GM23338 (cell line): ENCODE data around the gene TBC1D5. TPM values are rescaled to one million over a fixed set of nuclear protein-coding genes. Genes with fewer than 3 reads are reported as not detected.

Source experiments
- ATAC-seq: fragments of 200-7000 bp; cut with Tn5 transposase; 3 replicates; pipeline ENCODE4 v1.9.1; 2020
- DNase-seq: peaks from one replicate; pipeline ENCODE4 v3.0.0-alpha.2; 2015; ENCODE audit warnings: low spot score
- H2AFZ ChIP-seq: fragments of 200-600 bp; sonication (generic); 2 replicates; pipeline ENCODE4 v1.8.0; 2016; ENCODE audit warnings: antibody characterized with exemption, mild to moderate bottlenecking, moderate library complexity
- H3F3A ChIP-seq: fragments of 200-600 bp; sonication (generic); replicated peaks from 2 replicates; pipeline ENCODE4 v1.8.0; 2017; ENCODE audit warnings: antibody characterized with exemption, mixed run types, low read depth
- H3K27ac ChIP-seq: fragments of 200-600 bp; sonication (generic); 2 replicates; pipeline ENCODE4 v1.6.1; 2016; ENCODE audit warnings: low read depth
- H3K27me3 ChIP-seq: fragments of 200-600 bp; sonication (generic); 2 replicates; pipeline ENCODE4 v1.8.0; 2016; ENCODE audit warnings: mild to moderate bottlenecking, mixed run types, moderate library complexity; ENCODE audit not compliant: insufficient read depth
- H3K36me3 ChIP-seq: fragments of 200-600 bp; sonication (generic); 2 replicates; pipeline ENCODE4 v1.8.0; 2016; ENCODE audit warnings: mild to moderate bottlenecking; ENCODE audit not compliant: insufficient read depth
- H3K4me1 ChIP-seq: fragments of 200-600 bp; sonication (generic); 2 replicates; pipeline ENCODE4 v1.8.0; 2016; ENCODE audit warnings: mild to moderate bottlenecking, moderate library complexity; ENCODE audit not compliant: insufficient read depth
- H3K4me2 ChIP-seq: fragments of 200-600 bp; sonication (generic); 2 replicates; pipeline ENCODE4 v1.7.1; 2017; ENCODE audit warnings: mixed run types
- H3K4me3 ChIP-seq: fragments of 200-600 bp; sonication (generic); 2 replicates; pipeline ENCODE4 v1.6.1; 2016; ENCODE audit warnings: mixed run types
- H3K79me2 ChIP-seq: fragments of 200-600 bp; sonication (generic); replicated peaks from 2 replicates; pipeline ENCODE4 v1.8.0; 2017; ENCODE audit warnings: mild to moderate bottlenecking; ENCODE audit not compliant: insufficient read depth
- H3K9me2 ChIP-seq: fragments of 200-600 bp; sonication (generic); 2 replicates; pipeline ENCODE4 v1.8.0; 2017; ENCODE audit not compliant: insufficient read depth
- H4K20me1 ChIP-seq: fragments of 200-600 bp; sonication (generic); replicated peaks from 2 replicates; pipeline ENCODE4 v1.8.0; 2017; ENCODE audit warnings: mild to moderate bottlenecking; ENCODE audit not compliant: insufficient read depth
- H3K27ac Mint-ChIP-seq: 2 replicates; pipeline ENCODE4 v1.8.0; 2020; ENCODE audit warnings: inconsistent platforms, mild to moderate bottlenecking, moderate library complexity, mixed read lengths
- H3K27me3 Mint-ChIP-seq: 3 replicates; pipeline ENCODE4 v1.8.0; 2022; ENCODE audit warnings: low read depth, mild to moderate bottlenecking, moderate library complexity, mixed read lengths, inconsistent platforms; ENCODE audit not compliant: insufficient read depth, poor library complexity
- H3K36me3 Mint-ChIP-seq: 3 replicates; pipeline ENCODE4 v1.8.0; 2021; ENCODE audit warnings: low read depth, mild to moderate bottlenecking, inconsistent platforms, moderate library complexity, mixed read lengths
- H3K4me1 Mint-ChIP-seq: 3 replicates; pipeline ENCODE4 v1.8.0; 2020; ENCODE audit warnings: mild to moderate bottlenecking, inconsistent platforms, mixed read lengths
- H3K4me3 Mint-ChIP-seq: 3 replicates; pipeline ENCODE4 v1.8.0; 2021; ENCODE audit warnings: moderate library complexity, mild to moderate bottlenecking, inconsistent platforms, mixed read lengths
- H3K9me3 Mint-ChIP-seq: 3 replicates; pipeline ENCODE4 v1.8.0; 2020; ENCODE audit warnings: moderate library complexity, mild to moderate bottlenecking, inconsistent platforms, mixed read lengths
- CREB1 ChIP-seq: fragments of 250-450 bp; sonication (Bioruptor Pico); IDR thresholded peaks from 2 replicates; pipeline ENCODE4 v1.5.0; 2020; ENCODE audit warnings: low read depth, mild to moderate bottlenecking, moderate library complexity
- CTCF ChIP-seq, 2 experiments: fragments of 200-600 bp in 1 of 2; sonication (generic) in 1 of 2; conservative IDR thresholded peaks; 2 replicates each; pipeline versions ENCODE4 v1.5.1 to v1.6.1; 2016 to 2017; ENCODE audit warnings: antibody characterized with exemption in 2 of 2, low read depth in 2 of 2, mild to moderate bottlenecking in 2 of 2, moderate library complexity in 1 of 2
- EZH2 ChIP-seq: fragments of 200-600 bp; sonication (generic); IDR thresholded peaks from one replicate; pipeline ENCODE4 v1.8.0; 2017; ENCODE audit warnings: antibody characterized with exemption, mild to moderate bottlenecking, low read depth; ENCODE audit not compliant: unreplicated experiment
- EZH2phosphoT487 ChIP-seq: fragments of 200-600 bp; sonication (generic); IDR thresholded peaks from one replicate; pipeline ENCODE4 v1.8.1; 2018; ENCODE audit warnings: antibody characterized with exemption; ENCODE audit not compliant: unreplicated experiment
- NANOG ChIP-seq: IDR thresholded peaks from 2 replicates; pipeline ENCODE4 v1.6.1; 2016; ENCODE audit warnings: antibody characterized with exemption, borderline replicate concordance
- STAT1 ChIP-seq: IDR thresholded peaks from one replicate; pipeline ENCODE4 v1.6.1; 2016; ENCODE audit warnings: antibody characterized with exemption; ENCODE audit not compliant: unreplicated experiment
- ZNF114 ChIP-seq: fragments of 250-450 bp; sonication (Bioruptor Pico); IDR thresholded peaks from 2 replicates; pipeline ENCODE4 v1.5.0; 2020; ENCODE audit warnings: mild to moderate bottlenecking, moderate library complexity
- ZNF331 ChIP-seq: fragments of 250-450 bp; sonication (Bioruptor Pico); IDR thresholded peaks from 2 replicates; pipeline ENCODE4 v1.5.0; 2020; ENCODE audit warnings: low read depth, mild to moderate bottlenecking, moderate library complexity
- polyA plus RNA-seq: library from polyadenylated mRNA; unstranded; fragments of >200 nt; fragmentation: Nextera tagmentation; extraction: Ambion mirVana; gene quantifications from 2 replicates; pipeline ENCODE4 v1.2.1, GENCODE V29; 2016
- total RNA-seq: library from RNA; depleted of rRNA; stranded (reverse); fragments of >200 nt; shearing (Covaris generic); gene quantifications from 2 replicates; pipeline ENCODE4 v1.2.3, GENCODE V29; 2014
- TF ChIP-seq, protein P1 (sequence below): fragments of 250-450 bp; sonication (Bioruptor Pico); IDR thresholded peaks from 2 replicates; pipeline ENCODE4 v1.5.0; 2020; ENCODE audit warnings: mild to moderate bottlenecking, moderate library complexity

The TBC1D5 gene
- total and polyA plus RNA-seq, 2 experiments from 2014 or later, result 21.8 to 48.1 TPM

- Histone ChIP-seq H3K36me3 (no peaks in the 10 kb centered on the region), H3F3A (no peaks in the 10 kb centered on the region), H3K27me3 (no peaks in the 10 kb centered on the region), H3K27ac (no peak overlapping the region), H2AFZ (no peak overlapping the region), H4K20me1 (no peaks in the 10 kb centered on the region), H3K4me3 (no peak overlapping the region), H3K4me1 (no peaks in the 10 kb centered on the region), H3K79me2 (no peaks in the 10 kb centered on the region), H3K9me2 (no peaks in the 10 kb centered on the region), H3K4me2 (no peak overlapping the region)
- ATAC-seq (no peak), DNase-seq (no peak)
- Mint-ChIP-seq H3K27ac (no peak overlapping the region), H3K27me3 (no peaks in the 10 kb centered on the region), H3K4me3 (no peak overlapping the region), H3K36me3 (no peaks in the 10 kb centered on the region), H3K4me1 (no peaks in the 10 kb centered on the region), H3K9me3 (no peaks in the 10 kb centered on the region)
- TF ChIP-seq, protein P1, sequence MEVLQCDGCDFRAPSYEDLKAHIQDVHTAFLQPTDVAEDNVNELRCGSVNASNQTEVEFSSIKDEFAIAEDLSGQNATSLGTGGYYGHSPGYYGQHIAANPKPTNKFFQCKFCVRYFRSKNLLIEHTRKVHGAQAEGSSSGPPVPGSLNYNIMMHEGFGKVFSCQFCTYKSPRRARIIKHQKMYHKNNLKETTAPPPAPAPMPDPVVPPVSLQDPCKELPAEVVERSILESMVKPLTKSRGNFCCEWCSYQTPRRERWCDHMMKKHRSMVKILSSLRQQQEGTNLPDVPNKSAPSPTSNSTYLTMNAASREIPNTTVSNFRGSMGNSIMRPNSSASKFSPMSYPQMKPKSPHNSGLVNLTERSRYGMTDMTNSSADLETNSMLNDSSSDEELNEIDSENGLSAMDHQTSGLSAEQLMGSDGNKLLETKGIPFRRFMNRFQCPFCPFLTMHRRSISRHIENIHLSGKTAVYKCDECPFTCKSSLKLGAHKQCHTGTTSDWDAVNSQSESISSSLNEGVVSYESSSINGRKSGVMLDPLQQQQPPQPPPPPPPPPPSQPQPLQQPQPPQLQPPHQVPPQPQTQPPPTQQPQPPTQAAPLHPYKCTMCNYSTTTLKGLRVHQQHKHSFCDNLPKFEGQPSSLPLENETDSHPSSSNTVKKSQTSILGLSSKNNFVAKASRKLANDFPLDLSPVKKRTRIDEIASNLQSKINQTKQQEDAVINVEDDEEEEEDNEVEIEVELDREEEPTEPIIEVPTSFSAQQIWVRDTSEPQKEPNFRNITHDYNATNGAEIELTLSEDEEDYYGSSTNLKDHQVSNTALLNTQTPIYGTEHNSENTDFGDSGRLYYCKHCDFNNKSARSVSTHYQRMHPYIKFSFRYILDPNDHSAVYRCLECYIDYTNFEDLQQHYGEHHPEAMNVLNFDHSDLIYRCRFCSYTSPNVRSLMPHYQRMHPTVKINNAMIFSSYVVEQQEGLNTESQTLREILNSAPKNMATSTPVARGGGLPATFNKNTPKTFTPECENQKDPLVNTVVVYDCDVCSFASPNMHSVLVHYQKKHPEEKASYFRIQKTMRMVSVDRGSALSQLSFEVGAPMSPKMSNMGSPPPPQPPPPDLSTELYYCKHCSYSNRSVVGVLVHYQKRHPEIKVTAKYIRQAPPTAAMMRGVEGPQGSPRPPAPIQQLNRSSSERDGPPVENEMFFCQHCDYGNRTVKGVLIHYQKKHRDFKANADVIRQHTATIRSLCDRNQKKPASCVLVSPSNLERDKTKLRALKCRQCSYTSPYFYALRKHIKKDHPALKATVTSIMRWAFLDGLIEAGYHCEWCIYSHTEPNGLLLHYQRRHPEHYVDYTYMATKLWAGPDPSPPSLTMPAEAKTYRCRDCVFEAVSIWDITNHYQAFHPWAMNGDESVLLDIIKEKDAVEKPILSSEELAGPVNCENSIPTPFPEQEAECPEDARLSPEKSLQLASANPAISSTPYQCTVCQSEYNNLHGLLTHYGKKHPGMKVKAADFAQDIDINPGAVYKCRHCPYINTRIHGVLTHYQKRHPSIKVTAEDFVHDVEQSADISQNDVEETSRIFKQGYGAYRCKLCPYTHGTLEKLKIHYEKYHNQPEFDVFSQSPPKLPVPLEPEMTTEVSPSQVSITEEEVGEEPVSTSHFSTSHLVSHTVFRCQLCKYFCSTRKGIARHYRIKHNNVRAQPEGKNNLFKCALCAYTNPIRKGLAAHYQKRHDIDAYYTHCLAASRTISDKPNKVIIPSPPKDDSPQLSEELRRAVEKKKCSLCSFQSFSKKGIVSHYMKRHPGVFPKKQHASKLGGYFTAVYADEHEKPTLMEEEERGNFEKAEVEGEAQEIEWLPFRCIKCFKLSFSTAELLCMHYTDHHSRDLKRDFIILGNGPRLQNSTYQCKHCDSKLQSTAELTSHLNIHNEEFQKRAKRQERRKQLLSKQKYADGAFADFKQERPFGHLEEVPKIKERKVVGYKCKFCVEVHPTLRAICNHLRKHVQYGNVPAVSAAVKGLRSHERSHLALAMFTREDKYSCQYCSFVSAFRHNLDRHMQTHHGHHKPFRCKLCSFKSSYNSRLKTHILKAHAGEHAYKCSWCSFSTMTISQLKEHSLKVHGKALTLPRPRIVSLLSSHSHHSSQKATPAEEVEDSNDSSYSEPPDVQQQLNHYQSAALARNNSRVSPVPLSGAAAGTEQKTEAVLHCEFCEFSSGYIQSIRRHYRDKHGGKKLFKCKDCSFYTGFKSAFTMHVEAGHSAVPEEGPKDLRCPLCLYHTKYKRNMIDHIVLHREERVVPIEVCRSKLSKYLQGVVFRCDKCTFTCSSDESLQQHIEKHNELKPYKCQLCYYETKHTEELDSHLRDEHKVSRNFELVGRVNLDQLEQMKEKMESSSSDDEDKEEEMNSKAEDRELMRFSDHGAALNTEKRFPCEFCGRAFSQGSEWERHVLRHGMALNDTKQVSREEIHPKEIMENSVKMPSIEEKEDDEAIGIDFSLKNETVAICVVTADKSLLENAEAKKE, result no peak
- TF ChIP-seq CREB1 (CRISPR knock-in tag) (no peak), ZNF331 (CRISPR knock-in tag) (no peak), NANOG (no peak), EZH2 (no peak), ZNF114 (CRISPR knock-in tag) (no peak)
Measured at GRCh38 chr3:17231537-17232261, 510.7 kb downstream of the TBC1D5 start.

DNA sequence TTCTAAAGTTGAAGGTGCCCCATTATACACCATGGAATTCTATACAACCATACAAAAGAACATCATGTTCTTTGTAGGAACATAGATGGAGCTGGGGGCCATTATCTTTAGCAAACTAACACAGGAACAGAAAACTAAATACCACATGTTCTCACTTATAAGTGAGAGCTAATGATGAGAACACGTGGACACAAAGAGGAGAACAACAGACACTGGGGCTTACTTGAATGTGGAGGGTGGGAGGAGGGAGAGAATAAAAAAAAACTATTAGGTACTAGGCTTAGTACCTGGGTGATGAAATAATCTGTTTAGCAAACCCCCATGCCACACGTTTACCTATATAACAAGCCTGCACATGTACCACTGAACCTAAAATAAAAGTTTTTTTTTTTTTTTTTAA lies 515.0 kb downstream of the TBC1D5 start:
- Histone ChIP-seq H3K9me2 (no peaks in the 10 kb centered on the region), H3K27ac (no peak overlapping the region), H3K36me3 (no peaks in the 10 kb centered on the region), H4K20me1 (no peaks in the 10 kb centered on the region), H3K27me3 (no peaks in the 10 kb centered on the region), H3K79me2 (no peaks in the 10 kb centered on the region), H3K4me1 (no peaks in the 10 kb centered on the region), H3F3A (no peaks in the 10 kb centered on the region), H3K4me2 (no peak overlapping the region), H2AFZ (no peak overlapping the region), H3K4me3 (no peak overlapping the region)
- no peaks in the 10 kb centered on the region for H3K27me3 Mint-ChIP-seq
- no peak for DNase-seq
- no peaks in the 10 kb centered on the region for H3K9me3 Mint-ChIP-seq
- no peaks in the 10 kb centered on the region for H3K4me1 Mint-ChIP-seq
- ATAC-seq, result no peak
- H3K4me3 Mint-ChIP-seq, result no peak overlapping the region
- no peak overlapping the region for H3K27ac Mint-ChIP-seq
- no peaks in the 10 kb centered on the region for H3K36me3 Mint-ChIP-seq
- TF ChIP-seq STAT1, result no peak
- no peak for TF ChIP-seq EZH2phosphoT487
- no peak for TF ChIP-seq CREB1 (CRISPR knock-in tag)
- no peak for TF ChIP-seq ZNF114 (CRISPR knock-in tag)
- no peak for TF ChIP-seq CTCF (conservative IDR thresholded peaks at IDR 0.05; ENCODE audit: low read depth in 2 of 2)
